ENCODE results near the gene RHEX.

DNA sequence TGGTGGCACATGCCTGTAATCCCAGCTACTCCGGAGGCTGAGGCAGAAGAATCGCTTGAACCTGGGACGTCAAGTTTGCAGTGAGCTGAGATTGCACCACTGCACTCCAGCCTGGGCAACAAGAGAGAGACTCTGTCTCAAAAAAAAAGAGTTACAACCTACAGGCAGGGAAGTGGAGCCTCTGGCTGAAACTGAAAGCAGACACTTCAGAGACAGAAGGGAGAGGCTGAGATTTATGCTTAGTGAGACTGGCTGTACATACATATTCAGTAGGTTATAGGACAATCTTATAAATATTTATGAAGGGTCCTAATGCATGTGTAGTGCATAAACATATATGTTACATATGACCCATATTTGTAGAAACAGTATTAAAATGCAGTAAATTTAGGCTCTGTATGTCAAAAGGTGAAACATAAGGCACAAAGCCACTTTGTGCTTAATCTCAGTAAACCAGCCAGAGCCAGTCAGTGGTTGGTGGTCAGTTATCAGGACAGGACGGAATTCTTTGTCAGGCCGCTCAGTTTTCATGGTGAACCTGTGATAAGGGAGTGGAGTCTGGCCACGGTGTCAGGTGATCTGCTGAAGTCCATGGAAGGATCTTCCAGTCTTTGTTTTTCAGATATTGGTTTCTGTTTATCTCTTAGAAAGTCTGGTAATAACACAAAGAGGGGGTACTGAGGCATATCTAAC is 13.7 kb downstream of the RHEX start:
- TF ChIP-seq EZH2phosphoT487 (IDR thresholded peaks at IDR 0.05; ENCODE audit: low read length), result no peak
- TF ChIP-seq EZH2 (optimal IDR thresholded peaks at IDR 0.05; ENCODE audit: low read depth, low read length), result no peak
- TF ChIP-seq, protein P1, sequence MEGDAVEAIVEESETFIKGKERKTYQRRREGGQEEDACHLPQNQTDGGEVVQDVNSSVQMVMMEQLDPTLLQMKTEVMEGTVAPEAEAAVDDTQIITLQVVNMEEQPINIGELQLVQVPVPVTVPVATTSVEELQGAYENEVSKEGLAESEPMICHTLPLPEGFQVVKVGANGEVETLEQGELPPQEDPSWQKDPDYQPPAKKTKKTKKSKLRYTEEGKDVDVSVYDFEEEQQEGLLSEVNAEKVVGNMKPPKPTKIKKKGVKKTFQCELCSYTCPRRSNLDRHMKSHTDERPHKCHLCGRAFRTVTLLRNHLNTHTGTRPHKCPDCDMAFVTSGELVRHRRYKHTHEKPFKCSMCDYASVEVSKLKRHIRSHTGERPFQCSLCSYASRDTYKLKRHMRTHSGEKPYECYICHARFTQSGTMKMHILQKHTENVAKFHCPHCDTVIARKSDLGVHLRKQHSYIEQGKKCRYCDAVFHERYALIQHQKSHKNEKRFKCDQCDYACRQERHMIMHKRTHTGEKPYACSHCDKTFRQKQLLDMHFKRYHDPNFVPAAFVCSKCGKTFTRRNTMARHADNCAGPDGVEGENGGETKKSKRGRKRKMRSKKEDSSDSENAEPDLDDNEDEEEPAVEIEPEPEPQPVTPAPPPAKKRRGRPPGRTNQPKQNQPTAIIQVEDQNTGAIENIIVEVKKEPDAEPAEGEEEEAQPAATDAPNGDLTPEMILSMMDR (IDR thresholded peaks at IDR 0.05; ENCODE audit: low read length), result no peak
